Activated gamma-delta T cell treated with Interleukin-2 at 50 U/mL for 16 hours (primary cell): ENCODE results near the gene CNOT3.

ENCODE experiments used
- DNase-seq: peaks from one replicate; pipeline ENCODE4 v3.0.0-alpha.2; 2020

The CNOT3 gene

DNA sequence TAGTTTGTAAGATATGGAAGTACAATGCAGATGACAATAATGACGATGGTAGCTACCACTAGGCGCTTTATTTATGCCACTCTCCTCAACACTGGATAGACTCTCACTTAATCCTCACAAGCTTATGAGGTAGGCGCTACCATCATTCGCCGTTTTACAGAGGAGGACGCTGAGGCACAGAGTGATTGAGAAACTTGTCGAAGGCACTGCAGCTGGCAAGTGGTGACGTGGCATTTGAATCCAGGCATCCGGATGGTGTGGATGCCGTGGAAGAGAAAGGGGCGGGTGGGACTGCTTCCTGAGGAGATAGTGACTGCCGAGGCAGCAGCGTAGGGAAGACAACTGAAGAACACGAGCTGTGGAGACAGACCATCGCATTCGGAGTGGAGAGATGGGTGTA, 61.8 kb downstream of the CNOT3 start:
- DNase-seq, result no peak

DNA sequence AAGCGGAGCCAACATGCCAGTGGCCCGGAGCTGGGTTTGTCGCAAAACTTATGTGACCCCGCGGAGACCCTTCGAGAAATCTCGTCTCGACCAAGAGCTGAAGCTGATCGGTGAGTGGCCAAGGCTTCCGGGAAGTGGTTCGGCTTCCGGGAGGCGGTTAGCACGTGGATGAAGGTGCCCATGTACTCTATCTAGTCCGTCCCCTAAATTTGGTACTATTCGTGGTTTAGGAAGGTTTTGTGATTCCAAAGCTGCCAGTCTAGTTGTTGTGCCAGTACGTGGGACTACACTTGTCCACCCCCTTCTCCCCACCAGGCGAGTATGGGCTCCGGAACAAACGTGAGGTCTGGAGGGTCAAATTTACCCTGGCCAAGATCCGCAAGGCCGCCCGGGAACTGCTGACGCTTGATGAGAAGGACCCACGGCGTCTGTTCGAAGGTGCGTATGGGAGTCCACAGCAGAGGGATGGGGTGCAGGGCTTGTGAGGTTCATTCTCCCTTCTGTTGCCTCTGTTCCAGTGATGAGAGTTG, 63.7 kb downstream of the CNOT3 start:
- DNase-seq, result no peak

DNA sequence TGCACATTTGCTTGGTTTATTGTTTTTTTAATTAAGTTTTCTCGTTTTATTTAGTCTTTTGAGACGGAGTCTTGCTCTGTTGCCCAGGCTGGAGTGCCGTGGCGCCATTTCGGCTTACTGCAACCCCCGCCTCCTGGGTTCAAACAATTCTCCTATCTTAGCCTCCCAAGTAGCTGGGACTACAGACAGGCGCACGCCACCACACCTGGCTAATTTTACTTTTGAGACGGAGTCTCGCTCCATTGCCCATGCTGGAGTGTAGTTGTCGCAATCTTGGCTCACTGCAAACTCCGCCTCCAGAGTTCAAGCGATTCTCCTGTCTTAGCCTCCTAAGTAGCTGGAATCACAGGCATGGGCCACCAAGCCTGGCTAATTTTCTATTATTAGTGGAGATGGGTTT, 64.4 kb downstream of the CNOT3 start:
- DNase-seq, result no peak

DNA sequence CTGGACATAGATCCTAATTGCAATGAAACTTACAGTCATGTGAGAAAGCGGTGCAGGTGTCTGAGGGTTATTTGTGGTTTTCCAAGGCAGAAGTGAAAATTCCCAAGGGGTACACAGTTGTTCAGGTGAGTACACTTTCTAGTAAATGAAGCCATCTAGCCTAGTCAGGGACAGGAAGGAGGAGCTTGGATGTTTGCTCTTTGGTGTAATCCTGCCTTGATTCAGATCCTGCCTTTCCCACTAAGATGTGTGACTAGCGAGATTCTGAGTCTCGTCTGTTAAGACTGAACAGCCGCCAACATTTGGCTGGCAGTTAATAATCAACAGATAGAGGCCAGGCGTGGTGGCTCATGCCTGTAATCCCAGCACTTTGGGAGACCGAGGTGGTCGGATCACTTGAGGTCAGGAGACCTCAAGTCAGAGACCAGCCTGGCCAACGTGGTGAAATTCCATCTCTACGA, 65.6 kb downstream of the CNOT3 start:
- no peak for DNase-seq

DNA sequence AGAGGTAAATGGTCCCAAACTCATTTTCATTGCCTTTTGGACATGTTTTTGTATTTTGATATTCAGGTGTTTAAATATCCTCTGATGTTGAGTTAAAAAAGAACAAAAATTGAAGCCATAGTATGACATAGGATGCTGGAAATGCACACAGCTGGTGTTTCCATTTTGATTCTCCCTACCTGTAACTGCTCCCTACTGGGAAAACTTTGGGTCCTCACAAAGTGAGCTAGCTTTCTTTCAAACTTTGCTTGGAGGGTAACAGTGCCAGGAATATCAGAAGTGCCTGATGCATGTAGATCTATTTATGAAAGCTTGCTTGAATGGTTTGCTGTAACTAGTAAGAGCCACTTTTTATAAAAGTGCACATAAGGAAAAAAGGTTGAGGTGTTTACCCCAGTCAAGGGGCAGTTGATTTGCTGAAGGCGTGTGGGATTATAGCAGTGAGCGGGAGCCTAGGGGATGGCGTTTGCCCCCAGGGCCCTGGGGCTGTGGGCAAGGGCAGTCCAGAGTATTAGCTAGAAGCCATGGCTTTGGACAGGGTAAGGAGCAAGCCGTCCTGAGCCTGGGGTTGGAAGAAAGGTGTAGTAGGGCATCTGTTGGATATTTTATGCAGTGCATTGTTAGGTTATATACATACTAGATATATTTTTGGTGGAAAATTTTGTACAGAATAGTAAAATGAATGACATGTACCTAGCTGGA, 67.4 kb downstream of the CNOT3 start:
- no peak for DNase-seq
